Chondrocyte (in vitro differentiated cells): ENCODE data around the gene HLX. TPM values are rescaled to one million over a fixed set of nuclear protein-coding genes. Genes with fewer than 3 reads are reported as not detected.

Source experiments
- DNase-seq: peaks from one replicate; pipeline ENCODE4 v3.0.0; 2021; ENCODE audit warnings: mixed read lengths, low spot score
- H3K27ac Mint-ChIP-seq: one replicate; pipeline ENCODE4 v1.8.0; 2021; ENCODE audit warnings: mild to moderate bottlenecking, moderate library complexity, mixed read lengths; ENCODE audit not compliant: unreplicated experiment
- H3K27me3 Mint-ChIP-seq: 2 replicates; pipeline ENCODE4 v1.8.0; 2021; ENCODE audit warnings: low read depth, mixed read lengths
- H3K36me3 Mint-ChIP-seq: 2 replicates; pipeline ENCODE4 v1.8.0; 2021; ENCODE audit warnings: low read depth, mixed read lengths
- H3K4me1 Mint-ChIP-seq: 2 replicates; pipeline ENCODE4 v1.8.0; 2021; ENCODE audit warnings: low read depth, mild to moderate bottlenecking, mixed read lengths
- H3K4me3 Mint-ChIP-seq: one replicate; pipeline ENCODE4 v1.8.0; 2021; ENCODE audit warnings: mild to moderate bottlenecking, moderate library complexity, mixed read lengths; ENCODE audit not compliant: unreplicated experiment
- H3K9me3 Mint-ChIP-seq: 2 replicates; pipeline ENCODE4 v1.8.0; 2021; ENCODE audit warnings: low read depth, mixed read lengths
- total RNA-seq: library from RNA; stranded (reverse); gene quantifications from 3 replicates; pipeline ENCODE4 v1.2.1, GENCODE V29; 2021
- TF ChIP-seq, protein P1 (sequence below): fragments of 200-600 bp; sonication (generic); IDR thresholded peaks from 2 replicates; pipeline ENCODE4 v1.5.0; 2021; ENCODE audit warnings: antibody characterized with exemption, mild to moderate bottlenecking, moderate library complexity

HLX gene
- total RNA-seq, 1 donor from 2014 or later: 0.62 TPM

DNA sequence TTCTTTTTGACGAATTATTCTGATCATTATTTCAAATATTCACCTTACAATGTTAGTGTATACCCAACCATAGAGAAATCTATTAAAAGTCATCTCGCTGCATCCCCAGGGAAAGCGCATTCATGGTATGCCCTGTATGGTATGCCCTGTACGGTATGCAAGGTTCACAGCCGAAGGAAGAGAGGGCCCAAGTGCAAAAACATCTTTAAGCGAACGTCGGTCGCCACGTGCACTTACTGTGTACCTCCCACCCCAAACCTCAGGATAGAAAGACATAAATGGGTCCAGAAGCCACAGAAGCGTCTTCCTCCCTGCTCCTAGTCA lies 14.4 kb downstream of the HLX start:
- TF ChIP-seq, protein P1, sequence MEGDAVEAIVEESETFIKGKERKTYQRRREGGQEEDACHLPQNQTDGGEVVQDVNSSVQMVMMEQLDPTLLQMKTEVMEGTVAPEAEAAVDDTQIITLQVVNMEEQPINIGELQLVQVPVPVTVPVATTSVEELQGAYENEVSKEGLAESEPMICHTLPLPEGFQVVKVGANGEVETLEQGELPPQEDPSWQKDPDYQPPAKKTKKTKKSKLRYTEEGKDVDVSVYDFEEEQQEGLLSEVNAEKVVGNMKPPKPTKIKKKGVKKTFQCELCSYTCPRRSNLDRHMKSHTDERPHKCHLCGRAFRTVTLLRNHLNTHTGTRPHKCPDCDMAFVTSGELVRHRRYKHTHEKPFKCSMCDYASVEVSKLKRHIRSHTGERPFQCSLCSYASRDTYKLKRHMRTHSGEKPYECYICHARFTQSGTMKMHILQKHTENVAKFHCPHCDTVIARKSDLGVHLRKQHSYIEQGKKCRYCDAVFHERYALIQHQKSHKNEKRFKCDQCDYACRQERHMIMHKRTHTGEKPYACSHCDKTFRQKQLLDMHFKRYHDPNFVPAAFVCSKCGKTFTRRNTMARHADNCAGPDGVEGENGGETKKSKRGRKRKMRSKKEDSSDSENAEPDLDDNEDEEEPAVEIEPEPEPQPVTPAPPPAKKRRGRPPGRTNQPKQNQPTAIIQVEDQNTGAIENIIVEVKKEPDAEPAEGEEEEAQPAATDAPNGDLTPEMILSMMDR: no peak
- H3K4me3 Mint-ChIP-seq: no peak overlapping the region
- no peak overlapping the region for H3K27ac Mint-ChIP-seq
- peaks cover 4% of the 10 kb centered on the region for H3K9me3 Mint-ChIP-seq
- DNase-seq: no peak
- H3K27me3 Mint-ChIP-seq: peaks cover 96% of the 10 kb centered on the region
- H3K4me1 Mint-ChIP-seq: peaks cover 10% of the 10 kb centered on the region
- peaks cover 12% of the 10 kb centered on the region for H3K36me3 Mint-ChIP-seq

DNA sequence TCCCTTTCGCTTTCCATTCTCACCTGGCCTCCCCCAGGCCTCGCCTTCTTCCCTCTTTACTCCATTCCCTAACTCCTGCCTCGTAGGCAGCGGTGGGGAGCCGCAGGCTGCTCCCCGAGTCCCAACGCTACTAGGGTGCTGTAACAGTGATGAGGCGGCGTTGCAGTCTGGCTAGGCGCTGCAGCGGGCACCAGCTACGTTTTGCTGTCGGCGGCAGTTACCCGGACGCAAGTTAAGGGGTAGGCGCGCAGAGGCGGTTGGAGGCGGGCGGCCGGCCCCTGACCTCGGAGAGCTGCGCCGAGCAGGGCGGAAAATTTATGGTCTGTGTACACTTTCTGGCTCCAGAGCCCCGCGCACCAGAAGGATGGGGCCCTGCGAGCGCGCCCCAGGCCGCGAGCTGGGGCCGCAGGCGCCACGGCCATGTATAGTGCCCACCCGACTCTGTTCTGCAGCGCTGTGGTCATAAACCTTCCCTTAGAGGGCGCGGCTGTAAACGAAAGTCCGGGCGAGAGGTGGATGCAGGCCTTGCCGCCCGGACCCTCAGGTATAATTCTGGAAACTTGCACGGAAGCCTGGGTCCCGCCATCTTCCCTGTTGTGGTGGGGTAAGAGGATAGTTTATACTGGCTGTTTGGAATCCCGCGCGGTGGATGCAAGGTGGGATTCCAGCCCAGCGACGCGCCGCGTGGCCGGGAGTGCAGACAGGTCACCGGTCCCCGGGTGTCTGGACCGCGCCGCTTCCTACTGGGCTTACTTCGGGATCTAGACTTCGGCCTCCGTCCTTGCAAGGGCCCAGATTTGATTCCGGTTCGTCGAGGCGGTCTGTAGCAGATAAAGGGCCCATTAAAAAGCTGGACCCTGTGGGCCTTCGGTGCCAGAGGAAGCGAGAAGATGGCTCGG lies 15.0 kb downstream of the HLX start:
- Mint-ChIP-seq H3K4me3 (peak overlapping the region; percentile 38), H3K4me1 (peaks cover 10% of the 10 kb centered on the region), H3K27ac (no peak overlapping the region), H3K27me3 (peaks cover 96% of the 10 kb centered on the region), H3K9me3 (peaks cover 4% of the 10 kb centered on the region), H3K36me3 (peaks cover 12% of the 10 kb centered on the region)
- DNase-seq: no peak
- TF ChIP-seq, protein P1: no peak

DNA sequence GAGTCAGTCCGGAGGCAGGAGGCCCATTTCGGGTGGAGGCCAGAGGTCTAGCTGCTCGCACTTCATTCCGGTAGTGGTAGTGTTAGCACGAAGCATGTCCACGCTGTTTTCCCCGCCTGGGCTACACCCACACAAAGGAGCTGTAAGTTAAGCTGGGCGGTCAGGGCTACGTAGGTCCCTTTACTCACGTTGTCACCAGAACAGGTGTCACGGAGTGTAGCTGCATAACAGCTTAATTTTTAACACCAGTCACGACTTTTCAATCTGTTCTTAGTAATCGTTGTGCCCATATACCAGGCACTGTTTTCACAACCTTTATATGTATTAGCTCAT lies 15.6 kb downstream of the HLX start:
- H3K4me3 Mint-ChIP-seq: peak overlapping the region; percentile 28
- peaks cover 4% of the 10 kb centered on the region for H3K9me3 Mint-ChIP-seq
- H3K36me3 Mint-ChIP-seq: peaks cover 12% of the 10 kb centered on the region
- no peak for DNase-seq
- H3K27ac Mint-ChIP-seq: no peak overlapping the region
- TF ChIP-seq, protein P1: no peak
- H3K4me1 Mint-ChIP-seq: peaks cover 10% of the 10 kb centered on the region
- peaks cover 96% of the 10 kb centered on the region for H3K27me3 Mint-ChIP-seq

DNA sequence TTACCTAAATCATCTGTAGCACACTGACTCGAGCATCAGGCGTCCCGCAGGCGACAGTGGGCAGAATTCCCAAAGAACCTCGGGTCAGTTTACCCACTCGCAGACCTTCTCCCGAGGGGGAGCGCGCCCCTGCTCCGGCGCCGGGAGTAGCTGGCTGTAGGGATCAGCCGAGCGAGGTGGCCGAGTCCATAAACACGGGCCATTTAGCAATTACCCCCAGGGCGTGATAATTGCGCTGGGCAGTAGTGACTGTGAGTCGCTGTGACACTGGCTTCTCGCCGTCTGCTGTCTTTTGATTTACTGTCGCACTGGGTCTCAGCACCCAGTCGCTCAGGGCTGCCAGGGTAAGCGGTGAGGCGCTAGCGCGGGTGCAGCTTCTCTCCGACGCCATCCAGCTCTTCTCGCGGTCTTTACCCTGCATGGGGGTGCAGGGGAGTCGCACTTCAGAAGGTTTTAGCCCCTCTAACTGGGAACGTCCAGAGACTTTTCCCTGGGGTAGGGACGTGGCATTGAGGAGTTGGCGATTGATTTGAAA lies 16.2 kb downstream of the HLX start:
- TF ChIP-seq, protein P1: no peak
- Mint-ChIP-seq H3K36me3 (peaks cover 12% of the 10 kb centered on the region), H3K4me1 (peaks cover 10% of the 10 kb centered on the region), H3K27me3 (peaks cover 96% of the 10 kb centered on the region), H3K4me3 (no peak overlapping the region), H3K27ac (no peak overlapping the region), H3K9me3 (peaks cover 4% of the 10 kb centered on the region)
- DNase-seq: no peak

DNA sequence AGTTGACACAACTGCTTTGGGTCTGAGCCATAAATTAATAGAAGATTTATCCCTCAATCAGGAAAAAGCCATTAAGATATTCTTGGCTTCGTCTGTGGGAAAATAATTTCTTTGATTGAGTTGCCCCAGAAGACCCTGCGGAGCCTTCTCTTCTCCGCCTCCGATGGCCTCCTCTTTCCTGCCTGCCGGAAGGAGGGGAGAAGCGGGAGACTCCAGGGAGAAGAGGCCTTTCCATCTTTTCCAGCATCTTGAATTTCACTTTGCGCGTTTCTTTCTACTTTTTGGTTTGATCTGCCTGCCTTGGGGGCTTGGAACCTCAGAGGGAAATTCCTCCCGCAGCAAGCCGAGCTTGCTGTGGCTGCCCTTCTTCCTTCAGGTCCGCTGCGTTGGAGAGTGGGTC lies 16.8 kb downstream of the HLX start:
- Mint-ChIP-seq H3K9me3 (peaks cover 4% of the 10 kb centered on the region), H3K4me3 (no peak overlapping the region), H3K27me3 (peaks cover 96% of the 10 kb centered on the region), H3K27ac (no peak overlapping the region), H3K4me1 (peaks cover 10% of the 10 kb centered on the region), H3K36me3 (peaks cover 10% of the 10 kb centered on the region)
- TF ChIP-seq, protein P1: no peak
- no peak for DNase-seq
